HEK293 (cell line): ENCODE results near the gene PRELID1.

ENCODE experiments used
- AEBP2 ChIP-seq: fragments of 450-650 bp; formaldehyde crosslinking; IDR thresholded peaks from 2 replicates; pipeline ENCODE4 v1.5.1; 2016; ENCODE audit warnings: missing biosample characterization, missing genetic modification characterization, borderline replicate concordance
- ZNF416 ChIP-seq: fragments of 450-650 bp; formaldehyde crosslinking; IDR thresholded peaks from 2 replicates; pipeline ENCODE4 v1.5.1; 2016; ENCODE audit warnings: missing biosample characterization, missing genetic modification characterization
- TF ChIP-seq, protein P1 (sequence below): fragments of 450-650 bp; formaldehyde crosslinking; IDR thresholded peaks from 2 replicates; pipeline ENCODE4 v1.5.1; 2016; ENCODE audit warnings: missing biosample characterization, missing genetic modification characterization
- TF ChIP-seq, protein P2 (sequence below): fragments of 450-650 bp; formaldehyde crosslinking; IDR thresholded peaks from 2 replicates; pipeline ENCODE4 v1.5.1; 2016; ENCODE audit warnings: missing biosample characterization, missing genetic modification characterization

DNA sequence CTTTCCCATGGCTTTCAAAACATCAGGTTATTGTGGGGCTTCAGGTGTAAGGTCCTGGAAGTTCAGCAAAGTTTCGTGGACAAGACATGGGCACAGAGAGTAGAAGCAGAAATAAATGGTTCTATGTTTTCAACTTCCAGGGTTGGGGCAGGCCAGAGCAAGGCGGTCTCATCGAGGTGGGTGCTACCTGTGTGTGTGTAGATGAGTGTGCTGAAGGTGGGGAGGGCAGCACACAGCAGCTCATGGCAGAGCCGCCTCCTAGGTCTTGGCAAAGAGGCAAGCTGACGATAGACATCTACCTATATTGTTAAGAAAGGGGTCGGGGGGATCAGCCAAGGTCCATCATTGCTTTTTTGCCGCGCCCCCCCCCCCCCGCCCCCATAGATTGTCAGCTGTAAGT is 3.9 kb upstream of the PRELID1 start:
- TF ChIP-seq, protein P1, sequence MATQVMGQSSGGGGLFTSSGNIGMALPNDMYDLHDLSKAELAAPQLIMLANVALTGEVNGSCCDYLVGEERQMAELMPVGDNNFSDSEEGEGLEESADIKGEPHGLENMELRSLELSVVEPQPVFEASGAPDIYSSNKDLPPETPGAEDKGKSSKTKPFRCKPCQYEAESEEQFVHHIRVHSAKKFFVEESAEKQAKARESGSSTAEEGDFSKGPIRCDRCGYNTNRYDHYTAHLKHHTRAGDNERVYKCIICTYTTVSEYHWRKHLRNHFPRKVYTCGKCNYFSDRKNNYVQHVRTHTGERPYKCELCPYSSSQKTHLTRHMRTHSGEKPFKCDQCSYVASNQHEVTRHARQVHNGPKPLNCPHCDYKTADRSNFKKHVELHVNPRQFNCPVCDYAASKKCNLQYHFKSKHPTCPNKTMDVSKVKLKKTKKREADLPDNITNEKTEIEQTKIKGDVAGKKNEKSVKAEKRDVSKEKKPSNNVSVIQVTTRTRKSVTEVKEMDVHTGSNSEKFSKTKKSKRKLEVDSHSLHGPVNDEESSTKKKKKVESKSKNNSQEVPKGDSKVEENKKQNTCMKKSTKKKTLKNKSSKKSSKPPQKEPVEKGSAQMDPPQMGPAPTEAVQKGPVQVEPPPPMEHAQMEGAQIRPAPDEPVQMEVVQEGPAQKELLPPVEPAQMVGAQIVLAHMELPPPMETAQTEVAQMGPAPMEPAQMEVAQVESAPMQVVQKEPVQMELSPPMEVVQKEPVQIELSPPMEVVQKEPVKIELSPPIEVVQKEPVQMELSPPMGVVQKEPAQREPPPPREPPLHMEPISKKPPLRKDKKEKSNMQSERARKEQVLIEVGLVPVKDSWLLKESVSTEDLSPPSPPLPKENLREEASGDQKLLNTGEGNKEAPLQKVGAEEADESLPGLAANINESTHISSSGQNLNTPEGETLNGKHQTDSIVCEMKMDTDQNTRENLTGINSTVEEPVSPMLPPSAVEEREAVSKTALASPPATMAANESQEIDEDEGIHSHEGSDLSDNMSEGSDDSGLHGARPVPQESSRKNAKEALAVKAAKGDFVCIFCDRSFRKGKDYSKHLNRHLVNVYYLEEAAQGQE (tag by site-specific recombination): no peak
- TF ChIP-seq, protein P2, sequence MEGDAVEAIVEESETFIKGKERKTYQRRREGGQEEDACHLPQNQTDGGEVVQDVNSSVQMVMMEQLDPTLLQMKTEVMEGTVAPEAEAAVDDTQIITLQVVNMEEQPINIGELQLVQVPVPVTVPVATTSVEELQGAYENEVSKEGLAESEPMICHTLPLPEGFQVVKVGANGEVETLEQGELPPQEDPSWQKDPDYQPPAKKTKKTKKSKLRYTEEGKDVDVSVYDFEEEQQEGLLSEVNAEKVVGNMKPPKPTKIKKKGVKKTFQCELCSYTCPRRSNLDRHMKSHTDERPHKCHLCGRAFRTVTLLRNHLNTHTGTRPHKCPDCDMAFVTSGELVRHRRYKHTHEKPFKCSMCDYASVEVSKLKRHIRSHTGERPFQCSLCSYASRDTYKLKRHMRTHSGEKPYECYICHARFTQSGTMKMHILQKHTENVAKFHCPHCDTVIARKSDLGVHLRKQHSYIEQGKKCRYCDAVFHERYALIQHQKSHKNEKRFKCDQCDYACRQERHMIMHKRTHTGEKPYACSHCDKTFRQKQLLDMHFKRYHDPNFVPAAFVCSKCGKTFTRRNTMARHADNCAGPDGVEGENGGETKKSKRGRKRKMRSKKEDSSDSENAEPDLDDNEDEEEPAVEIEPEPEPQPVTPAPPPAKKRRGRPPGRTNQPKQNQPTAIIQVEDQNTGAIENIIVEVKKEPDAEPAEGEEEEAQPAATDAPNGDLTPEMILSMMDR (tag by site-specific recombination): no peak
- TF ChIP-seq ZNF416 (tag by site-specific recombination): no peak
- no peak for TF ChIP-seq AEBP2
